GM12873 (cell line): ENCODE data around the gene ACP1.

Experiments used
- CTCF ChIP-seq: IDR thresholded peaks from 2 replicates; pipeline ENCODE4 v1.5.1; 2012; ENCODE audit warnings: low read depth, mild to moderate bottlenecking, moderate library complexity, low read length, control low read depth; ENCODE audit not compliant: insufficient read depth; ENCODE audit errors: missing control alignments

Gene ACP1

GRCh38 chr2:316381-316780, 51.6 kb downstream of the ACP1 start:
- no peak for TF ChIP-seq CTCF

DNA sequence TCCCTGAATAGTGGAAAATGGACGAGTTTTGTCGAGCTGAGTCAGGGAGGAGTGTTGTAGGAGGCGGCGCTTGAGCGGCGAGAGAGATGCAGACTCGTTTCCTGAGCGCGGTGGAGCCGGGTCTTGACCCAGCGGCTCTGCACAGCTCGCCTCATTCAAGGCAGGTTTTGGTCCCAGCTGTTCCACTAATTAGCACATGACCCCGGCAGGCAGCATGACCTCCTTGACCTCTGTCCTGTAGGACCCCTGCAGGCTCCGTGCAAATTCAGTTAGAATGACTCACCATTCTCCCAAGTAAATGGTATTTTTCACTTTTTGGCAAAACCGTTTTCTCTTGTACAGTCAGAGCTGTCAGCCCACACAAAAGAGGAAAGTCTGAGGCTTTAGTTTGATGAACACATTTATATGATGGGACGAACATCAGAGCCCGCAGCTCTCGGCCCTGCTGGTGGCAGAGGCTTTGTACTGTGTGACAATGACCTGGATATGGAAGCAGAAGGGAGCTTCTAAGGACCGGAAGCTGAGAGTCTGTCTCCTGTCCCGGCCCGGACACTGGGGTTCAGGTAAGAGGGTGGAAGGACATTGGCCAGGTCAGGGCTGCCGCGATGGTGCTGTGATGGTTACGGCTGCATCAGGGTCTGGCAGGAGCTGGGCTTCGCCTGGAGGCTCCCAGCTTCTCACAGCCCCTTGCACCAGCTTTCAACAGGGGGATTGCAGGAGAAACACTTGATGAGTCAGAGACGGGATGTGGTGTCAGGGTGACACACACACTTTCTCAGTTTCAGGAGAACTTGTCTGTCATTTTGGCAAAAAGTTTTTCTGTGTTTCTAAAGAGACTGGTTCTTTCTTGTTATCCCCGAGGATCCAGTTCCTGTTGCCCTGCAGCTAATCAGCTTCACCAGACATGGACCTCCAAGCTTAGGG, 53.0 kb downstream of the ACP1 start:
- TF ChIP-seq CTCF: no peak

DNA sequence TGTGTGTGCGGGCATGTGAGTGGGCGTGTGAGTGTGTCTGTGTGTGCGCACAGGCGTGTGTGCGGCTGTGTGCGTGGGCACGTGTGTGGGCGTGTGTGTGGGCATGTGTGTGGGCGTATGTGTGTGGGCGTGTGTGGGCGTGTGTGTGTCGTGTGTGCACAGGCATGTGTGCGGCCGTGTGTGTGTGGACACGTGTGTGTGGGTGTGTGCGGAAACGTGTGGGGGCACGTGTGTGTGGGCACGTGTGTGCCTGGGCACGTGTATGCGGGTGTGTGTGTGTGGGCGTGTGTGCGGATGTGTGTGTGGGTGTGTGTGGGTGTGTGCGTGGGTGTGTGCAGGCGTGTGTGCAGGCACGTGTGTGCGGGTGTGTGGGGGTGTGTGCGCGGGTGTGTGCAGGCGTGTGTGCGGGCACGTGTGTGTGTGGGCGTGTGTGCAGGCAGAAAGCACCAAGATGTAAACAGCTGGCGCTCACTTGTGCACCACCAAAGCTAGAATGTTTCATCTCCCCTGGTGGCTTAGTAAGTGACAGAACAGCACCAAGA, 54.4 kb downstream of the ACP1 start:
- TF ChIP-seq CTCF: no peak

DNA sequence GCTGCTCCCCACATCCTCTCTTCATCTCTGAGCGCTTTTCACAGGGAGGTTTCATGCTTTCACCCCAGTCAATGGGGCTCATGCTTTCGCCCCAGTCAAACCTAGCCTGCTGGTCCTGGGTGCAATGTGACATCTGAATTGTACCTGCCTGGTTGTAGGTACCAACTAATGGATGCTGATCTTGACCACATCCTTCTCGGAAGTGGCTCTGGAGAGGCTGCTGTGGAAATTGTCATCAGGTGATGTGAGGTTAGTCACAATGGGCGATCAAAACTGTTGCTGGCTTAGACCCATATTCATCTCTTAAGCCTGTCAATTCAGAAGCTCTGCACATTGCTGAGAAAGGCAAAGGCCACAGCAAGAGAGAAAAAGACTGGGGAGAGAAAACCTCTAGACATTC, 55.8 kb downstream of the ACP1 start:
- TF ChIP-seq CTCF: no peak

- TF ChIP-seq CTCF: no peak
Measured at GRCh38 chr2:322326-322725, 57.6 kb downstream of the ACP1 start.

GRCh38 chr2:323035-323434, 58.3 kb downstream of the ACP1 start:
- no peak for TF ChIP-seq CTCF
